ENCODE measurements around the gene ATP1A4. TPM values are rescaled to one million over a fixed set of nuclear protein-coding genes. Genes with fewer than 3 reads are reported as not detected.
A peak's percentile ranks its signal among the peaks of the same experiment; 100 is the strongest.

ATP1A4 gene
- polyA plus RNA-seq, 1 donor from 2014 or later: not detected

DNA sequence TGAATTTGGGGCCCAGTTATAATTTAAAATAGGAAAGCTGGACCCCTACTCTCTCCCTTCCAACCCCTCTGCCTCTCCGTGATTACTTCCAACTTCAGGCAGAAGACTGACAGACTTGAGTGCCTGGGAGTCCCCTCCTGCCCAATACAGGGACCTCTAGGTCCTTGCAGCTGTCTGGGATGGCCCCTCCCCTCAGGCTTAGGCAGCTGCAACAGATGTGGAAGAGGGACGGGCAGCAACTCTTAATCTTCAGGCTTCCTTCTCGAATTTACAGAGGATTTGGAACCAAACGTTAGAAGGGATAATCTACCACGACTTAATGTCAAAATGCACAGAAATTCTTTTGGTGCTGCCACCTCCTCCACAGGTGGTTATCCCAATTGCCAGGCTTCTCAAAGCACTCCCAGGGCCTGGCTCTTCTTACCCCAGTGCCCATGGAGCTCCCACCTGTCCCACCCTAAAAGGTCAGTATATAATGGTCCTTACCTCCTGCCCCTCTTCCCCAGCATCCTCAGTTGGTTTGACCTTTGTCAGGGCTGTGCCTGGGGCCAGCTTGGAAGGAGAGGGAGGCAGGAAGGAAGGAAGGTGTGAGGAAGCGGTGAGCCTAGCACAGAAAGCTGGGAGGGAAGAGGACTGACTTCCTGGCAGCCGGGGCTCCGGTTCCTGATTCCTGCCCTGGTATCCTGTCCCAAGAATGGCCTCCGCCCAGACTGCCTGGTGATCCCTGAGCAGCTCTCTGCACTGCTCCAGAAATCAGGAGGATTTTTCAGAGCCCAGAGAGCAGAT is 56.6 kb downstream of the ATP1A4 start:
- Mint-ChIP-seq H3K27me3 (no peaks in the 10 kb centered on the region), H3K9me3 (no peaks in the 10 kb centered on the region), H3K4me3 (peak overlapping the region in 2 of 4 donors; percentile 21 to 92), H3K4me1 (peaks cover 29 to 47% (median 39%) of the 10 kb centered on the region in 3 donors), H3K36me3 (peaks cover 9% of the 10 kb centered on the region), H3K27ac (peak overlapping the region; percentile 22 to 88 (median 30))

DNA sequence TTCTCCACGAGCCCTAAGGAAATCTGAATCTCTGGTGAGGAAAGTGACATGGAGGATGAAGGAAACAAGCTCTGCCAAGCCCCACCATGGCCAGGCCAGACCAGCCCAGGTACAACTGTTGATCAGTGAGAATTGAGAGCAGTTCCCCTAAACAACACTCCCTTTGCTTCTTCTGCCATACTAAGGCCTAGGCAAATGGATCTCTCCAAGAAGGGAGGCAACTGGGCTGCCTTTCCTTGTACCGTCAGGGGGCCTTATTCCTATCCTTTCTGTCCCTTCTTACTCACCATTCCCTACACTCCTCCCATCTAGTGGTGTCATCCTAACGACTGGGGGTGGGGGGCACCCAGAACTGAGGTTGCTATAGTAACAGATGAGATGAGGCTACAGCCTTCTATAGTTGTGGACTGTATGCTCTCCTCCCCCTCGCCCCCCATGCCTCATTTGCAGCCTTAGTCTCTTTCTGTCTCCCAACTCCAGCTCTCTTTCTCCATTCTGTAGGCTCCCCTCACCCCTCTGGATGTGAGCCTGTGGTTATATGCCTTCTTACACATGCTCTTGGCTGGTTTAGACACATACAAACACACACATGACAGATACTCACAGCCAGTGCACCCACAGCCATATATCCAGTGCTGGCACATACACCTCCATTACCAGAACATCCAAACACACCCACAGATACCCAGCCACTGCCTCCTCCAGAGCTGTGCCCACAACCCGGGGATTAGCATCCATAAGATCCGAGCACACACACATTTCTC is 57.3 kb downstream of the ATP1A4 start:
- Mint-ChIP-seq H3K9me3 (no peaks in the 10 kb centered on the region), H3K27ac (peak overlapping the region; percentile 22 to 88 (median 25)), H3K27me3 (no peaks in the 10 kb centered on the region), H3K4me1 (peaks cover 29 to 44% (median 39%) of the 10 kb centered on the region in 3 donors), H3K36me3 (peaks cover 9% of the 10 kb centered on the region), H3K4me3 (peak overlapping the region in 3 of 4 donors; percentile 15 to 51 (median 21))

DNA sequence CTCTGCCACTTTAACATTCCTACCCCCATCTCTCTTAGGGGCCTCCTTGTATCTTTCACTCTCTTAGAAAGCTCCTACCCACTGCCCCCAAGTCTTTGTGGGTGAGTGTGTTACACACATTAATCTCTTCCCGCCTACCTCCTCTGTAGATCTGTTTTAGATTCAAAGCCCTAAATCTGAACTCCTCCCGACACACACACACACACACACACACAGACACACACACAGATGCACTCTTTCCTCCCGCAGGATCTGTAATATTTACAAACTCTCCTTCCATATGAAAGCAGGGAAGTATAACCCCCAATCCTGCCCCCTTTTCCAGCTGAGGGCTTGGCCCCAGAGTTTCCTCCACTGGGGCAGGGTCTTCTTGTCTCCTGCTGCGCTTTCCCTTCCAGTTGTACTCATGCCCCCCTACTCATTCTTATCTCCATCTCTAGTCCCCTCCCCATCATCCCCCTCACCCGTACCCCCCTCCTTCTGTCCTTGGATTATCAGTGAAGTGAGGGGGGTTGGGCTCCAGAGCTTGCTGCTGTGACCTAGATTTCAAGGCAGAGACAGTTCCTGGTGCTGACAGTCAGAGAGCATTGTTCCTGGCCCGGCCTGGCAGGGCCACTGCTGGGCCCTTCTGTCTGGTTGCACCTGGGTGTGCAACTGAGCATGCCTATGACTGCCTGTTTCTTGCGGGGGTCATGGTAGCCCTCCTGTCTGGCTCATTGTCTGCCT is 58.1 kb downstream of the ATP1A4 start:
- peak overlapping the region in 2 of 4 donors; percentile 14 to 51 for H3K4me3 Mint-ChIP-seq
- H3K4me1 Mint-ChIP-seq: peaks cover 22 to 36% (median 32%) of the 10 kb centered on the region in 3 donors
- no peaks in the 10 kb centered on the region for H3K27me3 Mint-ChIP-seq
- peak overlapping the region; percentile 22 to 83 (median 25) for H3K27ac Mint-ChIP-seq
- peaks cover 9% of the 10 kb centered on the region for H3K36me3 Mint-ChIP-seq
- H3K9me3 Mint-ChIP-seq: no peaks in the 10 kb centered on the region

DNA sequence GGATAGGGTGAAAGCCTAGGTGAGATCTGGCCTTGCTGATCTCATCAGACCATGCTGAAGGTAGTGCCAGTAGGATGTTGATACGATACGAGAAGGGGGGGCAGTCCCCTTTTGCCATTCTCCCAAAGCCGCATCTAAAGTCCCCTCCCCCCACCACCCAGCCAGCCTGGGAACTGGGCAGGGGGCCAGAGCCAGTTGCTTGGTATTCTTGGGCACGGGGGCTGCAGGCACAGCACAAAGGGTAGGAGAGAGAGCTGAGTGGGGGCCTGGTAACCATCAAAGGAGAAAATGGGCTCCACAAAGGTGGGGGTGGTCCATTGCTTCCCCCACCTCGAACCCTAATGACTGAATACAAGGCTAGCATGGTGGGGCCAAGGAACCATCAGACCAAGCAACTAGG is 59.2 kb downstream of the ATP1A4 start:
- Mint-ChIP-seq H3K9me3 (no peaks in the 10 kb centered on the region), H3K27me3 (no peaks in the 10 kb centered on the region), H3K36me3 (peaks cover 9% of the 10 kb centered on the region), H3K4me1 (peaks cover 19 to 33% (median 28%) of the 10 kb centered on the region in 3 donors), H3K27ac (peak overlapping the region in 2 of 3 donors; percentile 16 to 22), H3K4me3 (no peak overlapping the region)

DNA sequence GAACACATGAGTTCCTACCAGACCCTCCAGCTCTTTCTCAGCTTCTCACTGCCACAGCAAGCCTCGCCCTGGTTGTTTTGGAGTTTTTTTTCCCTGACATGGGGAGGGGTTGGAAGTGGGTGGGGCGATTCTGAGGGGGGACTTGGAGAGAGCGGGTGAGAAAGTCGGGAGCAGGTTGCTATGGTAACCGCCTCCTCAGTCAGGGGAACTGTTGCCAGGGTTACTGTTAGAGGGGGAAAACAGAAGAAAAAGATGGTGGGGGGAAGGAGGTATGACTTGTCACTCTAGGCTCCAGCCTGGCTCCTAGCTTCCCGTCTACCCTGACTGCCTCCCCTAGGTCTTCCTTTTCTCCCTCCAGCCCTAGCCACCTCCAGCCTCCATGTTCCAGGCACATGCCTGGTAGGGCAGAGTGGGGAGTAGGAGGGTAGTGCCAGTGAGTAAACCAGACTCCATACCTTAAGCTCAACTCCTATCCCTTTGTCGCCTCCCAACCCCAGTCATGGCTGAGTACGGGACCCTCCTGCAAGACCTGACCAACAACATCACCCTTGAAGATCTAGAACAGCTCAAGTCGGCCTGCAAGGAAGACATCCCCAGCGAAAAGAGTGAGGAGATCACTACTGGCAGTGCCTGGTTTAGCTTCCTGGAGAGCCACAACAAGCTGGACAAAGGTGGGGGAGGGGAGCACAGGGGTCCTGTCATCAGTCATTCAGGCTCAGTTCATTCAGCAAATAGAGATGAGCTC is 59.8 kb downstream of the ATP1A4 start:
- Mint-ChIP-seq H3K9me3 (no peaks in the 10 kb centered on the region), H3K4me3 (no peak overlapping the region), H3K36me3 (peaks cover 9% of the 10 kb centered on the region), H3K4me1 (peaks cover 14 to 31% (median 26%) of the 10 kb centered on the region in 3 donors), H3K27ac (peak overlapping the region; percentile 12 to 92 (median 59)), H3K27me3 (no peaks in the 10 kb centered on the region)

DNA sequence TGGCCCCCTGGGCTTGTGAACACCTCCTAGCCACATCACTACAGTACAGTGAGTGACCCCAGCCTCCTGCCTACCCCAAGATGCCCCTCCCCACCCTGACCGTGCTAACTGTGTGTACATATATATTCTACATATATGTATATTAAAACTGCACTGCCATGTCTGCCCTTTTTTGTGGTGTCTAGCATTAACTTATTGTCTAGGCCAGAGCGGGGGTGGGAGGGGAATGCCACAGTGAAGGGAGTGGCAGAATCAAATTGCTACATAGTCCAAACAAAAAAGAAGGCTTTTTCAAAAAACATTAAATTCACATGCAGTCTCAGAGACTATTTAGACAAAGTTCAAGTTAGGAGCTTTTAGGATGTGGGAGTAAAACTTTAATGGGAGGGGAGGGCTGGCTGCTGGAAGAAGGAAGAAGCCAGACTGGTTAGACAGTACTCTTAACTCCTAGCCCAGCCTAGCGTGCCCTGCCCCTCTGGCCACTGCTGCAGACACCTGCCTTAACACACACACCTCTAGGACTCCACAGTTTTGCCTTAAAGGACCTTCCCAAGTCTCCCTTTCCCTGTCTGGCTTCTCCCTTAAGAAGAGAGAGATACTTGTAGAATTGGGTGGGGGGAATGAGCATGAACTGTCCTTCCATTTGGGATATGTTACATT is 63.2 kb downstream of the ATP1A4 start:
- Mint-ChIP-seq H3K36me3 (peaks cover 4% of the 10 kb centered on the region), H3K9me3 (no peaks in the 10 kb centered on the region), H3K27me3 (no peaks in the 10 kb centered on the region), H3K4me3 (peak overlapping the region in 1 of 4 donors; percentile 17), H3K27ac (peak overlapping the region in 2 of 3 donors; percentile 29 to 88), H3K4me1 (peaks cover 0 to 6% (median 5%) of the 10 kb centered on the region in 3 donors)

DNA sequence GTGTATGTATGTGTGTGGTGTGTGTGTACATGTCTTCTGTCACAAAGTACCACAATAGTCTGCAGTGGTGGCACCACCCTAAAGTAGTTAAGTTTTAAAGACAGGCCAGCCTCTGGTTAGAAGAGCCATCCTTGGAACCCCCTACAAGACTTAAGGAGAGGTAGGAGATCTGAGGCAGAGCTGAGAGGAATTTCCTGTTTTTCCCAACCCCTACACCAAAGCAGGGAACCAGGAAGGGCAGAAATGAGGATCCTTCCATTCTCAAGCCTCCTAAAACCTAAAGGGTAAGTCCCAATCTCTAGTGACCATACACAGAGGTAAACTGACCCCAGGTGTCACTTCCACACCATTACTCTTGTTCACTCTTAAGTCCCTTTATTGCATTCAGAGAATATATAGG is 64.9 kb downstream of the ATP1A4 start:
- no peak overlapping the region for H3K4me3 Mint-ChIP-seq
- peaks cover 4% of the 10 kb centered on the region for H3K36me3 Mint-ChIP-seq
- H3K27ac Mint-ChIP-seq: peak overlapping the region in 2 of 3 donors; percentile 82 to 85
- H3K4me1 Mint-ChIP-seq: peaks cover 0 to 2% (median 0%) of the 10 kb centered on the region in 3 donors
- no peaks in the 10 kb centered on the region for H3K9me3 Mint-ChIP-seq
- no peaks in the 10 kb centered on the region for H3K27me3 Mint-ChIP-seq

DNA sequence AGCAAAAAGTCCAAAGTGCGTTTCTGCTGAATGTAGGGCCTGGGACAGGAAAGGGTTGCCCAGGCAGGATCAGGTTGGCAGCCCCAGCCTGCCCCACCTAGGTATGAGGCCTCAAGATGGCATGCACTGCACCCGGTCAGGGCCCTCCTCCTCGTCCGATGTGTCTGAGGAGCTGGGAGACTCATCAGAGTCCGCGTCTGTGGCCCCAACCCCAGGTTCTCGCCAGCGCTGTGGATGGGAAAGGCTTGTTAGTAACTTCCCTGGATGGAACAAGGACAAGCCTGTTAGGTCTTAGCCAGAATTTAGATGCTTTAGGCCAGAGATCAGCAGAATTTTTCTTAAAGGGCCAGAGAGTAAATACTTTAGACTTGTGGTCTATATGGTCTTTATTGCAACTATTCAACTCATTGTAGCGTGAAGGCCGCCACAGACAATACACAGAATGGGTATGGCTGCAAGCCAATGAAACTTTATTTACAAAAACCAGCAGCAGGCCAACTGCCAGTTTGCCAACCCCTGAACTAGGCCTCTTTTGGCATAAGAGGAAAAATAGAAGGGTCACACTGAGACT is 66.2 kb downstream of the ATP1A4 start:
- Mint-ChIP-seq H3K36me3 (no peaks in the 10 kb centered on the region), H3K27ac (no peak overlapping the region), H3K4me3 (no peak overlapping the region), H3K27me3 (no peaks in the 10 kb centered on the region), H3K9me3 (no peaks in the 10 kb centered on the region), H3K4me1 (peaks cover 0 to 2% (median 0%) of the 10 kb centered on the region in 3 donors)

DNA sequence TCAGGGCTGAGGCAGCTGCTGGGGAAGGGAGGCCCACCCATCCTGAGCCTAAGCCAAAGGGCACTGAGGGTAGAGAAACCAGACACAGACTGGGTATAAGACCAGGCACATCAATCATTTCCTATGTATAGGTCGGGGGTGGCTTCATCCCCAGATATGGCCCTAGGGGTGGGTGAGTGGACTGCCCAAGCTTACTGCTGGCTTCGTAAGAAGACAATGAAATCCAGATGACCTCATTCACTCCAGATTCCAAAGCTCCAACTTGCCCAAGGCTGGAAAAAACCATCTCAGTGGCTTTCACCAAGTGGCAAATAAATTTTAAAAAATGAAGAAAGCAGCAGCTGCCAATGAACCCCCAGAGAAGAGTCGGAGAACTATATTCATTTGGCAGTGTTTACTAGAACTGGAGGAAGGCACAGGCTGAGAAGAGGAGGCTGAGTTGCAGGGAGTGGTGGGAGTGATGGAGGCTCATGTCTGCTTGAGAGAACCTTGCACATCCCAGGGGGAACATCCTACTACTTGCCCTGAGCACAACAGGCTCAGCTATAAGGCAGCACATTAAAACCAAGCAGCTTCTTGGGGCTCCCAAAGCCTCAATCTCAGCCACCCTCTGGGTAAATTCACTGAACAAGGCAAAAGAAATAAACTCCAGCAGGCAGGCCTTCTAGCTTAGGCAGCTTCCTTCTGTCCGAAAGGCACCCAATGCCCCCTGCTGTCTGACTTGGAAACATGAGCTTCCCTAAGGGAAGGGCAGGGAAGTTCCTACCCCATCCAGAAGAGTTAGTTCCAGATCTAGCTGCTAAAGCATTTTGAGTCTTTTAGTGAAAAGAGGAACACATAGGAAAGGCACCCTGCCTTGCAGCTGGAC is 67.9 kb downstream of the ATP1A4 start:
- H3K36me3 Mint-ChIP-seq: no peaks in the 10 kb centered on the region
- H3K27me3 Mint-ChIP-seq: no peaks in the 10 kb centered on the region
- H3K27ac Mint-ChIP-seq: peak overlapping the region in 1 of 3 donors; percentile 36
- no peaks in the 10 kb centered on the region for H3K9me3 Mint-ChIP-seq
- no peak overlapping the region for H3K4me3 Mint-ChIP-seq
- H3K4me1 Mint-ChIP-seq: peaks cover 0 to 2% (median 0%) of the 10 kb centered on the region in 3 donors

DNA sequence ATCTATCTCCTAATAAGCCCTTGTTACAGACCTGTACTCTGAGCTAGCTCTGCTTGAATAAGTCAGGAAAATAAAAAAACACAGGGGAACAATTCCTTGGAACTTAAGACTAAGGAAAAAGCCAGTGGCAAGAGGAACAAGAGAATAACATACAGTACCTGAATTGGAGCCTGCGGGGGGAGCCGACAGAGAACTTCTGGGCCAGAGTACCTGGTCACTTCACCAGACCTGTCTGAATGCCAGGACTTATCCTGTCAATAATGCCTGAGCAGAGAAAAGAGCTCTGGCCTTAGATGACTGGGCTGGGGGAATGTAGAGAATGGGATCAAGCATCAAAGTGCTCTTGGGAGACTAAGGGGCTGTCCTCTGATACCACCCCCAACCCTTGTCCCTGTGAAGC is 68.9 kb downstream of the ATP1A4 start:
- H3K4me3 Mint-ChIP-seq: no peak overlapping the region
- H3K36me3 Mint-ChIP-seq: no peaks in the 10 kb centered on the region
- H3K4me1 Mint-ChIP-seq: peaks cover 0 to 2% (median 0%) of the 10 kb centered on the region in 3 donors
- peak overlapping the region in 2 of 3 donors; percentile 11 to 18 for H3K27ac Mint-ChIP-seq
- H3K9me3 Mint-ChIP-seq: no peaks in the 10 kb centered on the region
- H3K27me3 Mint-ChIP-seq: no peaks in the 10 kb centered on the region

DNA sequence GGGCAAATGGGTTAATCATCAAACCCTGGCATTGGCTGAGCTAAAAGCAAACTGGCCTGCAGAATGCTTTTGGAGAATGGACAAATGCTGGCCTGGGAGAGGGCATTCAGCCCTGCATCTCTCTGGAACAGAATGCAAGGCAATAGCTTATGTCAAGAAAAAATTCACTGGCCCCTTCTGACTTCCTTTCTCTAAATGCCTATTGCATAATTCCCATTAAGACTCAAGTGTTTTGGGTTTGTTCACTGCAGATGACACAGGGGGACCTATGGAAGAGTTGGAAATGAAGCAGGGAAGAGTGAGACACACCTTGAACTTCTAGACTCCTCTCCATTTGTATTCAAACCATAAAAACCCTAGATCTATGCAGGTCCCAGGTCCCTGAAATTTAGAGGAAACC is 69.7 kb downstream of the ATP1A4 start:
- Mint-ChIP-seq H3K27ac (peak overlapping the region in 1 of 3 donors; percentile 80), H3K4me1 (peaks cover 0 to 2% (median 0%) of the 10 kb centered on the region in 3 donors), H3K9me3 (no peaks in the 10 kb centered on the region), H3K27me3 (no peaks in the 10 kb centered on the region), H3K4me3 (no peak overlapping the region), H3K36me3 (no peaks in the 10 kb centered on the region)

DNA sequence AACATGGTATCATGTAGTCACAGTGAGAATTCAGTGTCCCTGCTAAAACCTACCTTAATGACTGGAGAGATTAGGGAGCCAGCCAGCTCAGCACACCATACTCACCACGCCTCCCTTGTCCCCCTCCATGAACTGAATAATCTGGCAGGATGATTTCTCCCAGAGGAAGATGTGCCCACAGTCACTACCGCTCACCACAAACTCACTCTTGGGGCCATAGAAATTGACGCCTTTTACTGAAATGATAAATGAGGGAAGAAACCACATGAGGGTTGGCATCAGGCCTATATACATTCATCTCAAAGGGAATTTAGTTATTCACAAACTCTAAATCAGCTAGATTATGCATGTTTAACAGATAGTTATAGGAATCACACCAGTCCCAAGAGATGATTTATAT is 71.1 kb downstream of the ATP1A4 start:
- Mint-ChIP-seq H3K36me3 (no peaks in the 10 kb centered on the region), H3K27me3 (no peaks in the 10 kb centered on the region), H3K9me3 (no peaks in the 10 kb centered on the region), H3K4me1 (no peaks in the 10 kb centered on the region), H3K4me3 (no peak overlapping the region), H3K27ac (no peak overlapping the region)

DNA sequence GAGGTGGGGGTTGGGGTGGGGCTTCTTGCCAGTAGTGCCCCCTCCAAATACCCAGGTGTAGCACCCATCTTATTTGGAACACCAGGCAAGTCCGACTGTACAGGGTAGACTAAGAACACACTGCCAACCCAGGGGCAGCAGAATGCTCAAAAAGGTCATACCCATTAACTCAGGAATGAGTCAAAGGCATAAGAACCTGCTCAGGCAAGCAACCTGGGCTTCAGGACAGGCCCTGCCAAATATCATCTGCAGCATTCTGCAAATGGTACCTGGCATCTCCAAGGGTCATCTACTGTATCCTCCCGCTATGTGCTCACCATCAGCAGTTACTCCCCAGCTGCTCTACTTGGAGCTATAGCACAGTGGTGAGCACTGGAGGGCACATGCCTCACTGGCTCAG is 73.2 kb downstream of the ATP1A4 start:
- peaks cover 0 to 2% (median 0%) of the 10 kb centered on the region in 3 donors for H3K4me1 Mint-ChIP-seq
- H3K4me3 Mint-ChIP-seq: no peak overlapping the region
- H3K27me3 Mint-ChIP-seq: no peaks in the 10 kb centered on the region
- H3K27ac Mint-ChIP-seq: no peak overlapping the region
- H3K36me3 Mint-ChIP-seq: peaks cover 3% of the 10 kb centered on the region
- H3K9me3 Mint-ChIP-seq: no peaks in the 10 kb centered on the region
